ENCODE results near the gene NTMT1. TPM values are rescaled to one million over a fixed set of nuclear protein-coding genes. Genes with fewer than 3 reads are reported as not detected.

Gene NTMT1
- total RNA-seq, 1 experiment from 2014 or later: 87.1 TPM

DNA sequence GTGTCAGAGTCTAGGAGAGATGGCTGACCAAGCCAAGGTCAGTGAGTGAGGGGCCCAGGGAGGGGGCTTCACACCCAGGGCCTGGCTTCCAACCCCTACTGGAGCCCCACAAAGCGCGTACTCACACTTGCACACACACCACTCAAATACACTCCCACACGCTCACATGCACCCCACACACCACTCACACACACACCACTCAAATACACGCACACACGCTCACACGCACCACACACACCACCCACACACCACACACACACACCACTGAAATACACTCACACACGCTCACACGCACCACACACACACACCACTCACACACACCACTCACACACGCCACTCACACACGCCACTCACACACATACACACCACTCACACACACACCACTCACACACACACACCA is 21.7 kb downstream of the NTMT1 start:
- ChIA-PET CTCF (no interaction called here), POLR2A (ENCODE audit: low non-redundant PET) (no interaction called here)
- no peaks in the 10 kb centered on the region for H3K9me3 ChIP-seq (ENCODE audit: low read depth, low read length, poor library complexity, severe bottlenecking)
- H3K4me1 ChIP-seq (ENCODE audit: insufficient read depth, low read length, poor library complexity, severe bottlenecking): peaks cover 10% of the 10 kb centered on the region
- BruUV-seq (replicated peaks): no TSS peak
- TF ChIP-seq EZH2 (IDR thresholded peaks at IDR 0.05; ENCODE audit: borderline replicate concordance, low read depth, low read length, poor library complexity, severe bottlenecking): no peak
- TF ChIP-seq, protein P1, sequence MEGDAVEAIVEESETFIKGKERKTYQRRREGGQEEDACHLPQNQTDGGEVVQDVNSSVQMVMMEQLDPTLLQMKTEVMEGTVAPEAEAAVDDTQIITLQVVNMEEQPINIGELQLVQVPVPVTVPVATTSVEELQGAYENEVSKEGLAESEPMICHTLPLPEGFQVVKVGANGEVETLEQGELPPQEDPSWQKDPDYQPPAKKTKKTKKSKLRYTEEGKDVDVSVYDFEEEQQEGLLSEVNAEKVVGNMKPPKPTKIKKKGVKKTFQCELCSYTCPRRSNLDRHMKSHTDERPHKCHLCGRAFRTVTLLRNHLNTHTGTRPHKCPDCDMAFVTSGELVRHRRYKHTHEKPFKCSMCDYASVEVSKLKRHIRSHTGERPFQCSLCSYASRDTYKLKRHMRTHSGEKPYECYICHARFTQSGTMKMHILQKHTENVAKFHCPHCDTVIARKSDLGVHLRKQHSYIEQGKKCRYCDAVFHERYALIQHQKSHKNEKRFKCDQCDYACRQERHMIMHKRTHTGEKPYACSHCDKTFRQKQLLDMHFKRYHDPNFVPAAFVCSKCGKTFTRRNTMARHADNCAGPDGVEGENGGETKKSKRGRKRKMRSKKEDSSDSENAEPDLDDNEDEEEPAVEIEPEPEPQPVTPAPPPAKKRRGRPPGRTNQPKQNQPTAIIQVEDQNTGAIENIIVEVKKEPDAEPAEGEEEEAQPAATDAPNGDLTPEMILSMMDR (conservative IDR thresholded peaks at IDR 0.05; ENCODE audit: low read depth, low read length): no peak
- no peaks in the 10 kb centered on the region for H3K36me3 ChIP-seq (ENCODE audit: insufficient read depth, low read length, poor library complexity, severe bottlenecking)
- no peak overlapping the region for H3K27ac ChIP-seq (ENCODE audit: low read depth, low read length, poor library complexity, severe bottlenecking)
- no peak overlapping the region for H3K4me3 ChIP-seq (ENCODE audit: low read depth, low read length, poor library complexity, severe bottlenecking)
- no peak for DNase-seq (ENCODE audit: low spot score)
- no peaks in the 10 kb centered on the region for H3K27me3 ChIP-seq (replicated peaks; ENCODE audit: insufficient read depth, low read depth, low read length, poor library complexity)
- intact Hi-C loops (cut with micrococcal nuclease; ENCODE audit: unreplicated experiment): no loop called here

DNA sequence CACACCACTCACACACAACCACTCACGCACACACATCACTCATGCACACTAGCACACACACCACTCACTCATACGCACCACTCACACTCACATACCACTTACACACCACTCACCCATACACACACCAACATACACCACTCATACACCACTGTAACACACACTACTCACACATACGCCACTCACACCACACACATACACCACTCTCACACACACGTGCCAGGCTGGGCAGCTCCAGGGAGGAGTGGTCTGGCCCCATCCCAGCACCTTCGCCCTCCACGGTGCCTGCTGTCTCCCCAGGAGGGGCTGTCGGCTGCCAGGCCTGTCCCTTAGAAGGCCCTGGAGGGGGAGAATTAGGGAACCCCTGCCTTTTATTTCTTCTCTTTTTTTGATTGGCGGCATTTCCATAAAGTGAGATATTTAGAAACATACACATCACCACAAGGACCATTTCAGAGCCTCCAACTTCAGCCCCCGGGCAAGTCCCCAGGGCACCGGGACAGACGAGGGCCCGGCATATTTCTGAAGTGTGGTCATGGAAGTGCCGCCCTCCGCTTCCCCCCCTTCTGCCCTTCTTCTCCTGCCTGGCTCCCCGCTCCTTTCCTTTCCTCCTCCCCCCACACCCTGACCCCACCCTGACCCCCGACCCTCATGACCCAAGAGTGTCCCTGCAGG is 22.3 kb downstream of the NTMT1 start:
- Histone ChIP-seq H3K4me1 (ENCODE audit: insufficient read depth, low read length, poor library complexity, severe bottlenecking) (peaks cover 10% of the 10 kb centered on the region), H3K27me3 (replicated peaks; ENCODE audit: insufficient read depth, low read depth, low read length, poor library complexity) (no peaks in the 10 kb centered on the region), H3K27ac (ENCODE audit: low read depth, low read length, poor library complexity, severe bottlenecking) (no peak overlapping the region), H3K4me3 (ENCODE audit: low read depth, low read length, poor library complexity, severe bottlenecking) (no peak overlapping the region), H3K9me3 (ENCODE audit: low read depth, low read length, poor library complexity, severe bottlenecking) (no peaks in the 10 kb centered on the region), H3K36me3 (ENCODE audit: insufficient read depth, low read length, poor library complexity, severe bottlenecking) (no peaks in the 10 kb centered on the region)
- no peak for TF ChIP-seq EZH2 (IDR thresholded peaks at IDR 0.05; ENCODE audit: borderline replicate concordance, low read depth, low read length, poor library complexity, severe bottlenecking)
- TF ChIP-seq, protein P1 (conservative IDR thresholded peaks at IDR 0.05; ENCODE audit: low read depth, low read length): no peak
- ChIA-PET POLR2A (ENCODE audit: low non-redundant PET) (no interaction called here), CTCF (no interaction called here)
- no peak for DNase-seq (ENCODE audit: low spot score)
- BruUV-seq (replicated peaks): no TSS peak
- intact Hi-C loops (cut with micrococcal nuclease; ENCODE audit: unreplicated experiment): no loop called here

- BruUV-seq (replicated peaks): no TSS peak
- ChIA-PET POLR2A (ENCODE audit: low non-redundant PET) (no interaction called here), CTCF (no interaction called here)
Observed at GRCh38 chr9:129648764-129649115, 22.8 kb downstream of the NTMT1 start.

More at GRCh38 chr9:129648764-129649115, 22.8 kb downstream of the NTMT1 start:
- H3K4me1 ChIP-seq (ENCODE audit: insufficient read depth, low read length, poor library complexity, severe bottlenecking): peaks cover 14% of the 10 kb centered on the region
- H3K27ac ChIP-seq (ENCODE audit: low read depth, low read length, poor library complexity, severe bottlenecking): no peak overlapping the region
- DNase-seq (ENCODE audit: low spot score): no peak
- no peak overlapping the region for H3K4me3 ChIP-seq (ENCODE audit: low read depth, low read length, poor library complexity, severe bottlenecking)
- intact Hi-C loops (cut with micrococcal nuclease; ENCODE audit: unreplicated experiment): no loop called here
- H3K36me3 ChIP-seq (ENCODE audit: insufficient read depth, low read length, poor library complexity, severe bottlenecking): no peaks in the 10 kb centered on the region
- TF ChIP-seq, protein P1 (conservative IDR thresholded peaks at IDR 0.05; ENCODE audit: low read depth, low read length): no peak
- no peak for TF ChIP-seq EZH2 (IDR thresholded peaks at IDR 0.05; ENCODE audit: borderline replicate concordance, low read depth, low read length, poor library complexity, severe bottlenecking)
- no peaks in the 10 kb centered on the region for H3K9me3 ChIP-seq (ENCODE audit: low read depth, low read length, poor library complexity, severe bottlenecking)
- H3K27me3 ChIP-seq (replicated peaks; ENCODE audit: insufficient read depth, low read depth, low read length, poor library complexity): no peaks in the 10 kb centered on the region
